ENCODE results near the gene PHF21B. TPM values are rescaled to one million over a fixed set of nuclear protein-coding genes. Genes with fewer than 3 reads are reported as not detected.

The PHF21B gene
- total and polyA plus RNA-seq, 2 experiments from 2014 or later = 20.6 to 149 TPM

- H3K27ac Mint-ChIP-seq = no peak overlapping the region
- H3K4me1 Mint-ChIP-seq = peaks cover 5% of the 10 kb centered on the region; the same call in 1 of the 3 replicates
- H3K27me3 ChIP-seq (ENCODE audit: insufficient read depth) = no peaks in the 10 kb centered on the region
- peaks cover 29% of the 10 kb centered on the region for H3K36me3 Mint-ChIP-seq (ENCODE audit: low read depth)
- no peak overlapping the region for H2AFZ ChIP-seq
- no peaks in the 10 kb centered on the region for H3K9me2 ChIP-seq (ENCODE audit: insufficient read depth)
- H3K27ac ChIP-seq (ENCODE audit: low read depth) = no peak overlapping the region
- H3K9me3 Mint-ChIP-seq = peaks cover 2% of the 10 kb centered on the region; the same call in 1 of the 3 replicates
- no peak overlapping the region for H3K4me3 ChIP-seq
- peaks cover 4% of the 10 kb centered on the region for H3K27me3 Mint-ChIP-seq (ENCODE audit: insufficient read depth, low read depth, poor library complexity)
- no peaks in the 10 kb centered on the region for H3K36me3 ChIP-seq (ENCODE audit: insufficient read depth)
- TF ChIP-seq EZH2 (IDR thresholded peaks at IDR 0.05; ENCODE audit: low read depth, unreplicated experiment) (no peak), JUNB (IDR thresholded peaks at IDR 0.05; ENCODE audit: unreplicated experiment) (no peak), ZNF462 (CRISPR knock-in tag; IDR thresholded peaks at IDR 0.05) (no peak), POLR2AphosphoS5 (IDR thresholded peaks at IDR 0.05; ENCODE audit: low read depth) (no peak)
- no peak overlapping the region for H3K4me2 ChIP-seq
- H3K79me2 ChIP-seq (replicated peaks; ENCODE audit: insufficient read depth) = 0 out of 2 replicates have a peak, but pooled peaks cover 3% of the 10 kb centered on the region
- H3F3A ChIP-seq (replicated peaks; ENCODE audit: low read depth) = 0 out of 2 replicates have a peak, but pooled peaks cover 2% of the 10 kb centered on the region
- H4K20me1 ChIP-seq (replicated peaks; ENCODE audit: insufficient read depth) = peaks cover 6% of the 10 kb centered on the region
- H3K4me3 Mint-ChIP-seq = no peak overlapping the region
- ATAC-seq = no peak
- no peak for DNase-seq (ENCODE audit: low spot score)
- H3K4me1 ChIP-seq (ENCODE audit: insufficient read depth) = no peaks in the 10 kb centered on the region
Measured at GRCh38 chr22:44924710-44925109, 85.1 kb downstream of the PHF21B start.

- Histone ChIP-seq H3K4me2 (no peak overlapping the region), H4K20me1 (replicated peaks; ENCODE audit: insufficient read depth) (peaks cover 6% of the 10 kb centered on the region), H3K79me2 (replicated peaks; ENCODE audit: insufficient read depth) (0 out of 2 replicates have a peak, but pooled peaks cover 3% of the 10 kb centered on the region), H3K4me1 (ENCODE audit: insufficient read depth) (no peaks in the 10 kb centered on the region), H3K9me2 (ENCODE audit: insufficient read depth) (no peaks in the 10 kb centered on the region), H3K27me3 (ENCODE audit: insufficient read depth) (no peaks in the 10 kb centered on the region), H3K27ac (ENCODE audit: low read depth) (no peak overlapping the region), H2AFZ (no peak overlapping the region), H3F3A (replicated peaks; ENCODE audit: low read depth) (0 out of 2 replicates have a peak, but pooled peaks cover 2% of the 10 kb centered on the region), H3K4me3 (no peak overlapping the region), H3K36me3 (ENCODE audit: insufficient read depth) (no peaks in the 10 kb centered on the region)
- ATAC-seq (no peak), DNase-seq (ENCODE audit: low spot score) (no peak)
- Mint-ChIP-seq H3K9me3 (peaks cover 2% of the 10 kb centered on the region; the same call in 1 of the 3 replicates), H3K27me3 (ENCODE audit: insufficient read depth, low read depth, poor library complexity) (peaks cover 4% of the 10 kb centered on the region), H3K4me1 (peaks cover 3% of the 10 kb centered on the region; the same call in 1 of the 3 replicates), H3K36me3 (ENCODE audit: low read depth) (peaks cover 29% of the 10 kb centered on the region), H3K27ac (no peak overlapping the region), H3K4me3 (no peak overlapping the region)
- TF ChIP-seq EZH2 (IDR thresholded peaks at IDR 0.05; ENCODE audit: low read depth, unreplicated experiment) (no peak), STAT1 (IDR thresholded peaks at IDR 0.05; ENCODE audit: unreplicated experiment) (no peak), EZH2phosphoT487 (IDR thresholded peaks at IDR 0.05; ENCODE audit: unreplicated experiment) (no peak), REST (IDR thresholded peaks at IDR 0.05; ENCODE audit: unreplicated experiment) (no peak)
Measured at GRCh38 chr22:44924098-44924497, 85.7 kb downstream of the PHF21B start.
